Kidney (tissue), 14 donors: ENCODE data around the gene PRKN. TPM values are rescaled to one million over a fixed set of nuclear protein-coding genes. Genes with fewer than 3 reads are reported as not detected.
A peak's percentile ranks its signal among the peaks of the same experiment; 100 is the strongest.

Experiments
- DNase-seq, 5 donors: peaks; one replicate each; pipeline ENCODE4 v3.0.0-alpha.2; 2013 to 2020
- FAIRE-seq: peaks from 2 replicates; lab custom pipeline; 2012; peaks lifted over from hg19 to GRCh38; lab: Jason Lieb, UNC
- H3K27ac ChIP-seq, 2 donors: one replicate each; pipeline ENCODE4 v1.7.0; 2013; ENCODE audit warnings: low read depth in 2 of 2, low read length in 2 of 2, inconsistent platforms in 1 of 2
- H3K27me3 ChIP-seq: one replicate; pipeline ENCODE4 v1.7.1; 2013; ENCODE audit warnings: low read length, inconsistent platforms; ENCODE audit not compliant: control insufficient read depth, insufficient read depth
- H3K36me3 ChIP-seq, 3 donors: one replicate each; pipeline versions ENCODE4 v1.7.0 to v1.7.1; 2013; ENCODE audit warnings: low read length in 3 of 3, control low read depth in 1 of 3, inconsistent platforms in 1 of 3; ENCODE audit not compliant: insufficient read depth in 3 of 3, control insufficient read depth in 2 of 3
- H3K4me1 ChIP-seq, 3 donors: one replicate each; pipeline versions ENCODE4 v1.7.0 to v1.7.1; 2013; ENCODE audit warnings: low read length in 3 of 3, inconsistent platforms in 1 of 3, low read depth in 1 of 3; ENCODE audit not compliant: control insufficient read depth in 2 of 3, insufficient read depth in 2 of 3
- H3K4me3 ChIP-seq, 3 donors: one replicate each; pipeline versions ENCODE4 v1.7.0 to v1.8.1; 2013; ENCODE audit warnings: low read length in 3 of 3, control low read depth in 1 of 3, inconsistent platforms in 1 of 3
- H3K9ac ChIP-seq, 3 donors: one replicate each; pipeline versions ENCODE4 v1.7.0 to v1.7.1; 2013; ENCODE audit warnings: low read length in 3 of 3, control low read depth in 1 of 3, inconsistent platforms in 1 of 3
- H3K9me3 ChIP-seq, 3 donors: one replicate each; pipeline versions ENCODE4 v1.7.0 to v1.7.1; 2013; ENCODE audit warnings: low read length in 3 of 3, control low read depth in 1 of 3, inconsistent platforms in 1 of 3; ENCODE audit not compliant: control insufficient read depth in 2 of 3, insufficient read depth in 1 of 3
- intact Hi-C: fragments of 100-400 bp; cut with DNase I; formaldehyde crosslinking; loops from one replicate; pipeline ENCODE4 v1.11.1; 2022
- polyA plus RNA-seq: library from polyadenylated mRNA; stranded (reverse); fragments of 350-450 nt; fragmentation: Illumina TruSeq; extraction: RNeasy Lipid Tissue Mini Kit (QIAGEN cat#74804); gene quantifications from one replicate; pipeline ENCODE4 v1.2.3, GENCODE V29; 2014; ENCODE audit warnings: low read depth, low replicate concordance; ENCODE audit not compliant: insufficient read depth
- total RNA-seq: library from RNA; stranded (reverse); fragmentation: NEBNext Ultra II Directional; extraction: Animal tissue kit (Norgen Biotek cat#: 25700); gene quantifications from one replicate; pipeline ENCODE4 v1.2.1, GENCODE V29; 2021
- TF ChIP-seq, protein P1 (sequence below): IDR thresholded peaks from 3 replicates; pipeline ENCODE4 v1.5.1; 2012; ENCODE audit warnings: mild to moderate bottlenecking, moderate library complexity, borderline replicate concordance; ENCODE audit not compliant: insufficient read depth; ENCODE audit errors: extremely low read depth
- donor health status: control.
- donor health status: control.
- donor health status: control.
- donor health status: control.
- donor health status: control.
- donor health status: DM: yes; HTN: yes; CAD: no.
- donor health status: Normal renal cell carcinoma (clear cell type).

Gene PRKN
- total and polyA plus RNA-seq, 2 donors from 2014 or later, result 8.6 to 10.4 TPM

DNA sequence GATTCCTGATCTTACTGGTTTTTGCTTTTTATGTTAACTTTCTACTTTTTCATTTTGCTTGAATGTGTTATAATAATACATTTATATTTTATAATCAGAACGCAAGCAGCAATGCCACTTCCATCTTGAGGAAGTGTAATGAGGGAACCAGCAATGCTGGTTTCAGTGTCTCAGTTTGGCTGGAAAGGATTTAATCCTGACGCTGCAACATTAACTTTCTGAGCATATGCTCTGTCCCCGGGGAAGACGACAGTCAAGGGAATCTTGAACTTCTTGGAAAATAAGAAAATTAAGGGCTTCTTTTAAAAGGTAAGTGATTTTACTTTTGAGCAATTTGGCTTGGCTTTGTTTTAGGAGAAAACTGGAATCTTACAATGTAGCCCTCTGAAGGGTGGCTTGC, 1248.2 kb downstream of the PRKN start:
- Histone ChIP-seq H3K36me3 (no peaks in the 10 kb centered on the region), H3K27ac (peak overlapping the region in 1 of 2 donors; percentile 53), H3K4me1 (peaks cover 0 to 26% (median 10%) of the 10 kb centered on the region in 3 donors), H3K4me3 (no peak overlapping the region), H3K9ac (no peak overlapping the region), H3K9me3 (no peaks in the 10 kb centered on the region), H3K27me3 (no peaks in the 10 kb centered on the region)
- DNase-seq (no peak), FAIRE-seq (no peak)
- intact Hi-C loops, result no loop called here
- TF ChIP-seq, protein P1, sequence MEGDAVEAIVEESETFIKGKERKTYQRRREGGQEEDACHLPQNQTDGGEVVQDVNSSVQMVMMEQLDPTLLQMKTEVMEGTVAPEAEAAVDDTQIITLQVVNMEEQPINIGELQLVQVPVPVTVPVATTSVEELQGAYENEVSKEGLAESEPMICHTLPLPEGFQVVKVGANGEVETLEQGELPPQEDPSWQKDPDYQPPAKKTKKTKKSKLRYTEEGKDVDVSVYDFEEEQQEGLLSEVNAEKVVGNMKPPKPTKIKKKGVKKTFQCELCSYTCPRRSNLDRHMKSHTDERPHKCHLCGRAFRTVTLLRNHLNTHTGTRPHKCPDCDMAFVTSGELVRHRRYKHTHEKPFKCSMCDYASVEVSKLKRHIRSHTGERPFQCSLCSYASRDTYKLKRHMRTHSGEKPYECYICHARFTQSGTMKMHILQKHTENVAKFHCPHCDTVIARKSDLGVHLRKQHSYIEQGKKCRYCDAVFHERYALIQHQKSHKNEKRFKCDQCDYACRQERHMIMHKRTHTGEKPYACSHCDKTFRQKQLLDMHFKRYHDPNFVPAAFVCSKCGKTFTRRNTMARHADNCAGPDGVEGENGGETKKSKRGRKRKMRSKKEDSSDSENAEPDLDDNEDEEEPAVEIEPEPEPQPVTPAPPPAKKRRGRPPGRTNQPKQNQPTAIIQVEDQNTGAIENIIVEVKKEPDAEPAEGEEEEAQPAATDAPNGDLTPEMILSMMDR, result no peak

DNA sequence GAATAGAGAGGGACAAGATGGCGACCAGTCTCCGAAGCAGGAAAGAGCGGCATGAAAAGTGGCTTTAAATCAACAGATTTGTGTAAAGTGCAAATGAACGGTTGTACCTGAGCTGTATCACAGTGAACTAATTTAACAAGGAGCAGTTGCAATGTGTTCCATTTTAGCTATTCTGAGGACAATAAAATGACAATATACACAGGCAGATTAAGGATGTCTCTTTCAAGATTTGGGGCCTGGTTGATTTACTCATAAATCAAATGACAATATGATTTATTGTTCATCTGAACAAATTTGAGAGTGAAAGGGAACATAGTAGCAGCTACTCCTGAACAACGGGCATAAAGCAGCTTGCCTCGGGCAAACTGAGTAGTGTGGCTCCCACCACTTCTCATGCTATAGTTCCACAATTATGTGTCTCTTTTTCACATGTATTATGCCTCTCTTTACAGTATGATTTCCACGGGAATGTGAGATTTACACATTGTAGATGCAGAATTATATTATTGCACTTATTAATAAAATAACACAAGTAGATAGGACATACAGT, 1249.6 kb downstream of the PRKN start:
- H3K4me3 ChIP-seq, result no peak overlapping the region
- intact Hi-C loops, result no loop called here
- FAIRE-seq (no peak), DNase-seq (no peak)
- H3K9ac ChIP-seq, result no peak overlapping the region
- peaks cover 0 to 16% (median 5%) of the 10 kb centered on the region in 3 donors for H3K4me1 ChIP-seq
- TF ChIP-seq, protein P1, result no peak
- no peaks in the 10 kb centered on the region for H3K9me3 ChIP-seq
- no peaks in the 10 kb centered on the region for H3K36me3 ChIP-seq
- no peak overlapping the region for H3K27ac ChIP-seq
- H3K27me3 ChIP-seq, result no peaks in the 10 kb centered on the region

DNA sequence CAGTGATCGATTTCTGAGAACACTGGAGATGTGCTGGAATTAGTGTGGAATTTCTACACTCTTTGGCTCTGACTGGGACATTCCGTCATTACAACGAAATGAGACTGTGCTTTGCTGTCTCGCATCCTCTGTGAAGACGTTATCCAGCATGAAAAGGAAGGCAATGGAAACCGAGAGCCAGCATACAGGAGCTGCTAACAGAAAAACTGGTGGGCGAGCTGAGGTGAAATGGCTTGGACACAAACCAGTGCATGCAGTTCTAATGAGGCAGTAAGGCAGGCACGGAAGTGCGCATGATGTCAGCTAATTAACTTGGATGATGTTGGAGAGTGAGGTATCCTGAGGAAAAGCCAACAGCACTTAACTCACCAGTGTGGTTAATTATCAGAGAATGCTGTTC, 1250.9 kb downstream of the PRKN start:
- no peaks in the 10 kb centered on the region for H3K27me3 ChIP-seq
- H3K4me3 ChIP-seq, result no peak overlapping the region
- intact Hi-C loops, result no loop called here
- peak in 1 of 5 donors; percentile 20 for DNase-seq
- no peaks in the 10 kb centered on the region for H3K9me3 ChIP-seq
- no peak overlapping the region for H3K9ac ChIP-seq
- H3K27ac ChIP-seq, result no peak overlapping the region
- no peak for FAIRE-seq
- H3K4me1 ChIP-seq, result peaks cover 0 to 13% (median 5%) of the 10 kb centered on the region in 3 donors
- TF ChIP-seq, protein P1, result no peak
- H3K36me3 ChIP-seq, result no peaks in the 10 kb centered on the region

DNA sequence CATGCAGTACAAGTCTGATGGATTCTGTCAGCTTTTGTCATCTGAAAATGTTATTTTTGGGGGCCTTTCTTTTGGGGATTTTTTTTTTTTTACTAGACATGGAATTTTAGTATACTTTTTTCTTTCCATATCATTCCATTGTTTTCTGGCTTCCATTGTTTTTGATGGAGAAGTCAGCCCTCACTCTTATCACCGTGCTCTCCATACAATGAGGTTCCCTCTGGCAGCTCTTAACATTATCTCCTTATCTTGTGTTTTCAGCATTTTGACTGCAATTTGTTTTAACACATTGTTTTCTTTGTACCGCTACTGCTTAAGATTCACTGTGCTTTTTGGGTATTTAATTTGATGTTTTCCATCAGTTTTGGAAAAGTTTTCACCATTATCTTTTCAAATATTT, 1262.2 kb downstream of the PRKN start:
- TF ChIP-seq, protein P1, result no peak
- Histone ChIP-seq H3K4me1 (peaks cover 0 to 8% (median 4%) of the 10 kb centered on the region in 3 donors), H3K9ac (no peak overlapping the region), H3K36me3 (no peaks in the 10 kb centered on the region), H3K9me3 (no peaks in the 10 kb centered on the region), H3K27me3 (no peaks in the 10 kb centered on the region), H3K4me3 (no peak overlapping the region), H3K27ac (no peak overlapping the region)
- FAIRE-seq, result no peak
- intact Hi-C loops, result no loop called here
- no peak for DNase-seq
